Liver (tissue), 9 donors: Measurements from ENCODE around the gene NUDT4. TPM values are rescaled to one million over a fixed set of nuclear protein-coding genes. Genes with fewer than 3 reads are reported as not detected.

Experiments used
- DNase-seq: peaks from one replicate; pipeline ENCODE4 v3.0.0-alpha.2; 2017; ENCODE audit warnings: low spot score
- H3K27ac ChIP-seq, 2 donors: one replicate each; pipeline ENCODE4 v1.7.0; 2013; ENCODE audit warnings: inconsistent platforms in 2 of 2, low read length in 2 of 2, control low read depth in 1 of 2, low read depth in 1 of 2, mild to moderate bottlenecking in 1 of 2
- H3K27me3 ChIP-seq, 4 donors: one replicate each; pipeline versions ENCODE4 v1.6.1 to v1.7.0; 2013; ENCODE audit warnings: low read length in 3 of 4, inconsistent platforms in 1 of 4, mild to moderate bottlenecking in 1 of 4, moderate library complexity in 1 of 4; ENCODE audit not compliant: control insufficient read depth in 4 of 4, insufficient read depth in 4 of 4
- H3K36me3 ChIP-seq, 4 donors: one replicate each; pipeline versions ENCODE4 v1.6.1 to v1.7.0; 2013; ENCODE audit warnings: low read length in 3 of 4, mild to moderate bottlenecking in 3 of 4, low read depth in 1 of 4, moderate library complexity in 1 of 4; ENCODE audit not compliant: control insufficient read depth in 4 of 4, insufficient read depth in 3 of 4
- H3K4me1 ChIP-seq, 4 donors: one replicate each; pipeline versions ENCODE4 v1.6.1 to v1.7.0; 2013; ENCODE audit warnings: low read length in 3 of 4, mild to moderate bottlenecking in 3 of 4, moderate library complexity in 1 of 4; ENCODE audit not compliant: control insufficient read depth in 4 of 4, insufficient read depth in 4 of 4
- H3K4me3 ChIP-seq, 3 donors: one replicate each; pipeline versions ENCODE4 v1.6.1 to v1.7.0; 2013; ENCODE audit warnings: low read length in 3 of 3, control low read depth in 1 of 3, low read depth in 1 of 3, mild to moderate bottlenecking in 1 of 3
- H3K9ac ChIP-seq, 2 donors: one replicate each; pipeline ENCODE4 v1.7.0; 2013; ENCODE audit warnings: low read length in 2 of 2, mild to moderate bottlenecking in 2 of 2, moderate library complexity in 2 of 2, control low read depth in 1 of 2, low read depth in 1 of 2
- H3K9me3 ChIP-seq, 4 donors: one replicate each; pipeline versions ENCODE4 v1.6.1 to v1.7.0; 2013; ENCODE audit warnings: low read length in 3 of 4; ENCODE audit not compliant: control insufficient read depth in 4 of 4
- EGR1 ChIP-seq, 2 donors: IDR thresholded peaks; 2 replicates each; pipeline ENCODE4 v1.6.1; 2016 to 2018; ENCODE audit warnings: antibody characterized with exemption in 2 of 2, low read depth in 2 of 2
- FOXA1 ChIP-seq: IDR thresholded peaks from 2 replicates; pipeline ENCODE4 v1.6.1; 2016; ENCODE audit warnings: antibody characterized with exemption
- FOXA2 ChIP-seq: IDR thresholded peaks from 2 replicates; pipeline ENCODE4 v1.6.1; 2016; ENCODE audit warnings: antibody characterized with exemption
- GABPA ChIP-seq, 2 donors: IDR thresholded peaks in 1 of 2; conservative IDR thresholded peaks in 1 of 2; 2 replicates each; pipeline ENCODE4 v1.6.1; 2016; ENCODE audit warnings: antibody characterized with exemption in 2 of 2, mild to moderate bottlenecking in 1 of 2, moderate library complexity in 1 of 2
- HNF4G ChIP-seq: IDR thresholded peaks from 2 replicates; pipeline ENCODE4 v1.6.1; 2016; ENCODE audit warnings: antibody characterized with exemption
- NR2F2 ChIP-seq: IDR thresholded peaks from 2 replicates; pipeline ENCODE4 v1.6.1; 2016; ENCODE audit warnings: antibody characterized with exemption
- TAF1 ChIP-seq: conservative IDR thresholded peaks from 2 replicates; pipeline ENCODE4 v1.6.1; 2016; ENCODE audit warnings: antibody characterized with exemption, mild to moderate bottlenecking
- WGBS: extraction: QIAGEN DNeasy Blood & Tissue Kit; methylation state at CpG from one replicate; pipeline ENCODE4 v1.1.7; 2013; 5-methylcytosine and 5-hydroxymethylcytosine counted together
- polyA plus RNA-seq, 2 donors: library from polyadenylated mRNA; stranded (reverse) in 1 of 2; unstranded in 1 of 2; fragments of 200-250 nt in 1 of 2; fragments of >200 nt in 1 of 2; fragmentation: Nextera tagmentation in 1 of 2; extraction: Ambion mirVana in 1 of 2; gene quantifications; one replicate each; pipeline versions ENCODE4 v1.2.1 to v1.2.3, GENCODE V29; 2013 to 2015
- total RNA-seq, 2 donors: library from RNA; depleted of rRNA; stranded (reverse); fragments of >200 nt; gene quantifications; one replicate each; pipeline ENCODE4 v1.2.3, GENCODE V29; 2014
- TF ChIP-seq, protein P1 (sequence below): IDR thresholded peaks from 2 replicates; pipeline ENCODE4 v1.6.1; 2016; ENCODE audit warnings: antibody characterized with exemption
- TF ChIP-seq, protein P2 (sequence below): fragments of 150-350 bp; IDR thresholded peaks from 2 replicates; pipeline ENCODE4 v1.5.1; 2017; ENCODE audit warnings: improper control_type of control experiment, low read depth, low read length; ENCODE audit not compliant: missing input control
- TF ChIP-seq, protein P3 (sequence below): IDR thresholded peaks from 2 replicates; pipeline ENCODE4 v1.6.1; 2016; ENCODE audit warnings: antibody characterized with exemption, mild to moderate bottlenecking
- TF ChIP-seq, protein P4 (sequence below): IDR thresholded peaks from 2 replicates; pipeline ENCODE4 v1.6.1; 2016; ENCODE audit warnings: antibody characterized with exemption
- TF ChIP-seq, protein P5 (sequence below): IDR thresholded peaks from 2 replicates; pipeline ENCODE4 v1.6.1; 2016; ENCODE audit warnings: antibody characterized with exemption
- donor health status: healthy.
- donor health status: healthy.
- donor health status: healthy.
- donor health status: healthy.
- donor health status: healthy.

NUDT4 gene
- total and polyA plus RNA-seq, 4 donors, result 8.9 to 141 (median 11.9) TPM

DNA sequence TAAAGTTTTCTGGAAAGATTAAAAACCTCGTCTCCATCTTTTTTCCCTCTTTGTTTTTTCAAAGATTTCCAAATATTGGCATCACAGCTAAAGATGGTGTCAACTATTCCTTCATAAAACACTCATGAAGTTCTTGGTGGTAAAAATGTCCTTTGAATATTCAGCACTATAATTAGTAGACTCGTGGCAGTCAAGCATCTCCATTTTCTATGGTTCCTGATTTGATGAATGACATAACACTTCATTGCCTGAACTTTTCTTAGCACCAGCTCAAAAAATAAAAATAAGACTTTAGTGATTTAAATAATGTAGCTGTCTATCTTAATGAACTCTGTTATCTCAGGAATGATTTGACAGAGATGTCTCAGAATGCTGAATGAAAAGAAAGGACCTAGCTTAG is 44.3 kb downstream of the NUDT4 start:
- H3K27ac ChIP-seq, result no peak overlapping the region
- TF ChIP-seq, protein P1, sequence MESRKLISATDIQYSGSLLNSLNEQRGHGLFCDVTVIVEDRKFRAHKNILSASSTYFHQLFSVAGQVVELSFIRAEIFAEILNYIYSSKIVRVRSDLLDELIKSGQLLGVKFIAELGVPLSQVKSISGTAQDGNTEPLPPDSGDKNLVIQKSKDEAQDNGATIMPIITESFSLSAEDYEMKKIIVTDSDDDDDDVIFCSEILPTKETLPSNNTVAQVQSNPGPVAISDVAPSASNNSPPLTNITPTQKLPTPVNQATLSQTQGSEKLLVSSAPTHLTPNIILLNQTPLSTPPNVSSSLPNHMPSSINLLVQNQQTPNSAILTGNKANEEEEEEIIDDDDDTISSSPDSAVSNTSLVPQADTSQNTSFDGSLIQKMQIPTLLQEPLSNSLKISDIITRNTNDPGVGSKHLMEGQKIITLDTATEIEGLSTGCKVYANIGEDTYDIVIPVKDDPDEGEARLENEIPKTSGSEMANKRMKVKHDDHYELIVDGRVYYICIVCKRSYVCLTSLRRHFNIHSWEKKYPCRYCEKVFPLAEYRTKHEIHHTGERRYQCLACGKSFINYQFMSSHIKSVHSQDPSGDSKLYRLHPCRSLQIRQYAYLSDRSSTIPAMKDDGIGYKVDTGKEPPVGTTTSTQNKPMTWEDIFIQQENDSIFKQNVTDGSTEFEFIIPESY, result no peak
- TF ChIP-seq HNF4G, result no peak
- no peak for TF ChIP-seq EGR1 (IDR thresholded peaks at IDR 0.05; ENCODE audit: low read depth in 2 of 2)
- TF ChIP-seq, protein P2, sequence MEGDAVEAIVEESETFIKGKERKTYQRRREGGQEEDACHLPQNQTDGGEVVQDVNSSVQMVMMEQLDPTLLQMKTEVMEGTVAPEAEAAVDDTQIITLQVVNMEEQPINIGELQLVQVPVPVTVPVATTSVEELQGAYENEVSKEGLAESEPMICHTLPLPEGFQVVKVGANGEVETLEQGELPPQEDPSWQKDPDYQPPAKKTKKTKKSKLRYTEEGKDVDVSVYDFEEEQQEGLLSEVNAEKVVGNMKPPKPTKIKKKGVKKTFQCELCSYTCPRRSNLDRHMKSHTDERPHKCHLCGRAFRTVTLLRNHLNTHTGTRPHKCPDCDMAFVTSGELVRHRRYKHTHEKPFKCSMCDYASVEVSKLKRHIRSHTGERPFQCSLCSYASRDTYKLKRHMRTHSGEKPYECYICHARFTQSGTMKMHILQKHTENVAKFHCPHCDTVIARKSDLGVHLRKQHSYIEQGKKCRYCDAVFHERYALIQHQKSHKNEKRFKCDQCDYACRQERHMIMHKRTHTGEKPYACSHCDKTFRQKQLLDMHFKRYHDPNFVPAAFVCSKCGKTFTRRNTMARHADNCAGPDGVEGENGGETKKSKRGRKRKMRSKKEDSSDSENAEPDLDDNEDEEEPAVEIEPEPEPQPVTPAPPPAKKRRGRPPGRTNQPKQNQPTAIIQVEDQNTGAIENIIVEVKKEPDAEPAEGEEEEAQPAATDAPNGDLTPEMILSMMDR, result no peak
- TF ChIP-seq, protein P3, sequence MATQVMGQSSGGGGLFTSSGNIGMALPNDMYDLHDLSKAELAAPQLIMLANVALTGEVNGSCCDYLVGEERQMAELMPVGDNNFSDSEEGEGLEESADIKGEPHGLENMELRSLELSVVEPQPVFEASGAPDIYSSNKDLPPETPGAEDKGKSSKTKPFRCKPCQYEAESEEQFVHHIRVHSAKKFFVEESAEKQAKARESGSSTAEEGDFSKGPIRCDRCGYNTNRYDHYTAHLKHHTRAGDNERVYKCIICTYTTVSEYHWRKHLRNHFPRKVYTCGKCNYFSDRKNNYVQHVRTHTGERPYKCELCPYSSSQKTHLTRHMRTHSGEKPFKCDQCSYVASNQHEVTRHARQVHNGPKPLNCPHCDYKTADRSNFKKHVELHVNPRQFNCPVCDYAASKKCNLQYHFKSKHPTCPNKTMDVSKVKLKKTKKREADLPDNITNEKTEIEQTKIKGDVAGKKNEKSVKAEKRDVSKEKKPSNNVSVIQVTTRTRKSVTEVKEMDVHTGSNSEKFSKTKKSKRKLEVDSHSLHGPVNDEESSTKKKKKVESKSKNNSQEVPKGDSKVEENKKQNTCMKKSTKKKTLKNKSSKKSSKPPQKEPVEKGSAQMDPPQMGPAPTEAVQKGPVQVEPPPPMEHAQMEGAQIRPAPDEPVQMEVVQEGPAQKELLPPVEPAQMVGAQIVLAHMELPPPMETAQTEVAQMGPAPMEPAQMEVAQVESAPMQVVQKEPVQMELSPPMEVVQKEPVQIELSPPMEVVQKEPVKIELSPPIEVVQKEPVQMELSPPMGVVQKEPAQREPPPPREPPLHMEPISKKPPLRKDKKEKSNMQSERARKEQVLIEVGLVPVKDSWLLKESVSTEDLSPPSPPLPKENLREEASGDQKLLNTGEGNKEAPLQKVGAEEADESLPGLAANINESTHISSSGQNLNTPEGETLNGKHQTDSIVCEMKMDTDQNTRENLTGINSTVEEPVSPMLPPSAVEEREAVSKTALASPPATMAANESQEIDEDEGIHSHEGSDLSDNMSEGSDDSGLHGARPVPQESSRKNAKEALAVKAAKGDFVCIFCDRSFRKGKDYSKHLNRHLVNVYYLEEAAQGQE, result no peak
- no peak for TF ChIP-seq NR2F2
- H3K36me3 ChIP-seq, result peaks cover 0 to 1% (median 0%) of the 10 kb centered on the region in 4 donors
- no peaks in the 10 kb centered on the region for H3K27me3 ChIP-seq
- peaks cover 3 to 18% (median 5%) of the 10 kb centered on the region in 4 donors for H3K4me1 ChIP-seq
- WGBS, result 71% methylated on average over 2 of the region's 2 CpGs
- H3K9ac ChIP-seq, result no peak overlapping the region
- DNase-seq, result no peak
- H3K4me3 ChIP-seq, result no peak overlapping the region
- H3K9me3 ChIP-seq, result no peaks in the 10 kb centered on the region

DNA sequence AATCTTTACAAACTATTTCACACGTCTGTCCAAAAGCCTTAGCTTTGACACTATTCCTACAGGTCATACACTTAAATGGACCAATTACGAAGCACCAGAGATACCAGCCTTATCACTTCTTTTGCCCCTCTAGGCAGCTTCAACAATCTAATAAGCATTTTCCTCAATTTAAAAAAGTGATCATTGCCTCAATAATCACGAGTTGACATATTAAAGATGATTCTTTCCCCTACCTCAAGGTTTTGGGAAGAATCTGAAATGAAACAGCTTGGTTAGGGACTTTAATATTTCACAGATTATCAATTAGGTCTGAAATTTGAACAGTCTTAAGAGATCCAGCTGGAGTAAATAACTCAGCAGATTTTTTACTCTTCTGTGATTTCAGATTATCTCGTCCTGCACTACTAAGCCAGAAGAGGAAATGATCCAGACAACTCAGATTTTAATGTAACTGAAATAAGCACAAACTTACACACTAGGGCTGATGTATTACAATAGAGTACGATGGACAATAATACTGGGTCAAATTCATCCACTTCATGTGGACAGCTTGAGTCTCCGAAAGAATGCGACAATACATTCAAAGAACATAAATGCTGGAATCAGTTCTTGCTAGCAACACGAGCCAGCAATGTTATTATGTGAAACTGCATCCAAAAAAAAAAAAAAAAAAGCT is 48.1 kb downstream of the NUDT4 start:
- Histone ChIP-seq H3K27ac (no peak overlapping the region), H3K36me3 (peaks cover 0 to 1% (median 0%) of the 10 kb centered on the region in 4 donors), H3K4me1 (peaks cover 0 to 13% (median 4%) of the 10 kb centered on the region in 4 donors), H3K9me3 (no peaks in the 10 kb centered on the region), H3K27me3 (no peaks in the 10 kb centered on the region), H3K4me3 (no peak overlapping the region), H3K9ac (no peak overlapping the region)
- 78% methylated on average over 8 of the region's 8 CpGs for WGBS
- TF ChIP-seq FOXA2 (no peak), GABPA (IDR thresholded peaks at IDR 0.05 in 1 of 2, conservative IDR thresholded peaks at IDR 0.05 in 1 of 2) (no peak), FOXA1 (no peak), TAF1 (no peak), EGR1 (IDR thresholded peaks at IDR 0.05; ENCODE audit: low read depth in 2 of 2) (no peak), NR2F2 (no peak), HNF4G (no peak)
- TF ChIP-seq, protein P1, result no peak
- TF ChIP-seq, protein P4, sequence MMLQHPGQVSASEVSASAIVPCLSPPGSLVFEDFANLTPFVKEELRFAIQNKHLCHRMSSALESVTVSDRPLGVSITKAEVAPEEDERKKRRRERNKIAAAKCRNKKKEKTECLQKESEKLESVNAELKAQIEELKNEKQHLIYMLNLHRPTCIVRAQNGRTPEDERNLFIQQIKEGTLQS, result no peak
- TF ChIP-seq, protein P2, result no peak
- TF ChIP-seq, protein P5, sequence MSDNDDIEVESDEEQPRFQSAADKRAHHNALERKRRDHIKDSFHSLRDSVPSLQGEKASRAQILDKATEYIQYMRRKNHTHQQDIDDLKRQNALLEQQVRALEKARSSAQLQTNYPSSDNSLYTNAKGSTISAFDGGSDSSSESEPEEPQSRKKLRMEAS, result no peak
- DNase-seq, result no peak
